SK-N-SH treated with all-trans-retinoic acid at 6 μM for 48 hours (cell line): ENCODE results near the gene TFDP1.

ENCODE experiments used
- ARNTL ChIP-seq: fragments of 450-650 bp; formaldehyde crosslinking; IDR thresholded peaks from 2 replicates; pipeline ENCODE4 v1.5.0; 2020; ENCODE audit warnings: low read depth, mild to moderate bottlenecking, moderate library complexity, borderline replicate concordance
- BACH2 ChIP-seq: fragments of 250-450 bp; sonication (Bioruptor Pico); IDR thresholded peaks from 2 replicates; pipeline ENCODE4 v1.9.0; 2021; ENCODE audit warnings: mild to moderate bottlenecking, borderline replicate concordance
- CSDC2 ChIP-seq: fragments of 250-450 bp; sonication (Bioruptor Pico); IDR thresholded peaks from 2 replicates; pipeline ENCODE4 v1.5.0; 2020; ENCODE audit warnings: mild to moderate bottlenecking, moderate library complexity
- ISL1 ChIP-seq: fragments of 250-450 bp; sonication (Bioruptor Pico); IDR thresholded peaks from 2 replicates; pipeline ENCODE4 v2.1.2; 2022; ENCODE audit warnings: mild to moderate bottlenecking, moderate library complexity
- RARB ChIP-seq: fragments of 250-450 bp; sonication (Bioruptor Pico); IDR thresholded peaks from 2 replicates; pipeline ENCODE4 v1.8.0; 2021; ENCODE audit warnings: mild to moderate bottlenecking, moderate library complexity
- TCF4 ChIP-seq: fragments of 250-450 bp; sonication (Bioruptor Pico); IDR thresholded peaks from 2 replicates; pipeline ENCODE4 v1.8.0; 2021; ENCODE audit warnings: mild to moderate bottlenecking, moderate library complexity, borderline replicate concordance
- TSHZ2 ChIP-seq: fragments of 250-450 bp; sonication (Bioruptor Pico); IDR thresholded peaks from 2 replicates; pipeline ENCODE4 v1.5.0; 2020; ENCODE audit warnings: mild to moderate bottlenecking, moderate library complexity
- ZFP3 ChIP-seq: fragments of 250-450 bp; sonication (Bioruptor Pico); IDR thresholded peaks from 2 replicates; pipeline ENCODE4 v1.5.0; 2020; ENCODE audit warnings: mild to moderate bottlenecking, moderate library complexity
- ZFP30 ChIP-seq: fragments of 450-650 bp; formaldehyde crosslinking; IDR thresholded peaks from 2 replicates; pipeline ENCODE4 v1.5.0; 2022; ENCODE audit warnings: mild to moderate bottlenecking, moderate library complexity
- TF ChIP-seq, protein P1 (sequence below): fragments of 250-450 bp; sonication (Bioruptor Pico); IDR thresholded peaks from 2 replicates; pipeline ENCODE4 v1.5.1; 2020; ENCODE audit warnings: low read depth, mild to moderate bottlenecking, moderate library complexity
- TF ChIP-seq, protein P2 (sequence below): fragments of 250-450 bp; sonication (Bioruptor Pico); IDR thresholded peaks from 2 replicates; pipeline ENCODE4 v1.5.1; 2021; ENCODE audit warnings: mild to moderate bottlenecking, moderate library complexity
- TF ChIP-seq, protein P3 (sequence below): fragments of 250-450 bp; sonication (Bioruptor Pico); IDR thresholded peaks from 2 replicates; pipeline ENCODE4 v1.8.0; 2020; ENCODE audit warnings: mild to moderate bottlenecking, moderate library complexity, borderline replicate concordance

- TF ChIP-seq ZFP30 (CRISPR knock-in tag) = no peak
- TF ChIP-seq ZFP3 = no peak
- TF ChIP-seq, protein P1, sequence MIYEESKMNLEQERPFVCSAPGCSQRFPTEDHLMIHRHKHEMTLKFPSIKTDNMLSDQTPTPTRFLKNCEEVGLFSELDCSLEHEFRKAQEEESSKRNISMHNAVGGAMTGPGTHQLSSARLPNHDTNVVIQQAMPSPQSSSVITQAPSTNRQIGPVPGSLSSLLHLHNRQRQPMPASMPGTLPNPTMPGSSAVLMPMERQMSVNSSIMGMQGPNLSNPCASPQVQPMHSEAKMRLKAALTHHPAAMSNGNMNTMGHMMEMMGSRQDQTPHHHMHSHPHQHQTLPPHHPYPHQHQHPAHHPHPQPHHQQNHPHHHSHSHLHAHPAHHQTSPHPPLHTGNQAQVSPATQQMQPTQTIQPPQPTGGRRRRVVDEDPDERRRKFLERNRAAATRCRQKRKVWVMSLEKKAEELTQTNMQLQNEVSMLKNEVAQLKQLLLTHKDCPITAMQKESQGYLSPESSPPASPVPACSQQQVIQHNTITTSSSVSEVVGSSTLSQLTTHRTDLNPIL = no peak
- no peak for TF ChIP-seq BACH2 (CRISPR knock-in tag)
- TF ChIP-seq ARNTL = no peak
- TF ChIP-seq, protein P2, sequence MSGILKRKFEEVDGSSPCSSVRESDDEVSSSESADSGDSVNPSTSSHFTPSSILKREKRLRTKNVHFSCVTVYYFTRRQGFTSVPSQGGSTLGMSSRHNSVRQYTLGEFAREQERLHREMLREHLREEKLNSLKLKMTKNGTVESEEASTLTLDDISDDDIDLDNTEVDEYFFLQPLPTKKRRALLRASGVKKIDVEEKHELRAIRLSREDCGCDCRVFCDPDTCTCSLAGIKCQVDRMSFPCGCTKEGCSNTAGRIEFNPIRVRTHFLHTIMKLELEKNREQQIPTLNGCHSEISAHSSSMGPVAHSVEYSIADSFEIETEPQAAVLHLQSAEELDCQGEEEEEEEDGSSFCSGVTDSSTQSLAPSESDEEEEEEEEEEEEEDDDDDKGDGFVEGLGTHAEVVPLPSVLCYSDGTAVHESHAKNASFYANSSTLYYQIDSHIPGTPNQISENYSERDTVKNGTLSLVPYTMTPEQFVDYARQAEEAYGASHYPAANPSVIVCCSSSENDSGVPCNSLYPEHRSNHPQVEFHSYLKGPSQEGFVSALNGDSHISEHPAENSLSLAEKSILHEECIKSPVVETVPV (CRISPR knock-in tag) = no peak
- no peak for TF ChIP-seq CSDC2 (CRISPR knock-in tag)
- TF ChIP-seq TCF4 (CRISPR knock-in tag) = no peak
- TF ChIP-seq, protein P3, sequence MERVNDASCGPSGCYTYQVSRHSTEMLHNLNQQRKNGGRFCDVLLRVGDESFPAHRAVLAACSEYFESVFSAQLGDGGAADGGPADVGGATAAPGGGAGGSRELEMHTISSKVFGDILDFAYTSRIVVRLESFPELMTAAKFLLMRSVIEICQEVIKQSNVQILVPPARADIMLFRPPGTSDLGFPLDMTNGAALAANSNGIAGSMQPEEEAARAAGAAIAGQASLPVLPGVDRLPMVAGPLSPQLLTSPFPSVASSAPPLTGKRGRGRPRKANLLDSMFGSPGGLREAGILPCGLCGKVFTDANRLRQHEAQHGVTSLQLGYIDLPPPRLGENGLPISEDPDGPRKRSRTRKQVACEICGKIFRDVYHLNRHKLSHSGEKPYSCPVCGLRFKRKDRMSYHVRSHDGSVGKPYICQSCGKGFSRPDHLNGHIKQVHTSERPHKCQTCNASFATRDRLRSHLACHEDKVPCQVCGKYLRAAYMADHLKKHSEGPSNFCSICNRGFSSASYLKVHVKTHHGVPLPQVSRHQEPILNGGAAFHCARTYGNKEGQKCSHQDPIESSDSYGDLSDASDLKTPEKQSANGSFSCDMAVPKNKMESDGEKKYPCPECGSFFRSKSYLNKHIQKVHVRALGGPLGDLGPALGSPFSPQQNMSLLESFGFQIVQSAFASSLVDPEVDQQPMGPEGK (CRISPR knock-in tag) = no peak
- no peak for TF ChIP-seq ISL1 (CRISPR knock-in tag)
- TF ChIP-seq RARB (CRISPR knock-in tag) = no peak
- TF ChIP-seq TSHZ2 (CRISPR knock-in tag) = no peak
These were observed 68.1 kb downstream of the TFDP1 start for GRCh38 chr13:113652404-113653263.
